ENCODE data around the gene CCDC141. TPM values are rescaled to one million over a fixed set of nuclear protein-coding genes. Genes with fewer than 3 reads are reported as not detected.

CCDC141 gene
- total RNA-seq, 2 donors from 2014 or later, result 118 to 142 TPM

DNA sequence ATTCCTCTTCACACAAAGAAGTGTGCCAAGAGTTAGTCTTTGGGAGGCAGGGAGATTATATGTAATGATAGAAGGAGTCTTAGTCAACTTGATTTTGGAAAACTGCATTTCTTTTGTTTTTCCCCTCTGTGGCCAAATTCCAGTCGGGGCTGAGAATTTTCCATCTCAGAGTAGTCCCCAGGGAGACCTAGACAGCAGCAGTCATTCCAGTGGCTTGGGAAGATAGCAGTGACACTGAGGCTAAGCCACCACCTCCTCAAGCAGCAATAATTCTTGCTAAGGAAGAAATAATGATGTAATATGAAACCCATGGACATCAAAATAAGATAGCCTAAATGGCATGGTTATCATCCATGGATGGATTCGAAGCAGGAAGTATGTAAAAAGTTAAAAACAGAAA is 21.0 kb upstream of the CCDC141 start:
- Mint-ChIP-seq H3K27me3 (ENCODE audit: insufficient read depth) (no peaks in the 10 kb centered on the region), H3K36me3 (ENCODE audit: low read depth) (peaks cover 7% of the 10 kb centered on the region), H3K27ac (no peak overlapping the region), H3K4me1 (no peaks in the 10 kb centered on the region), H3K4me3 (no peak overlapping the region), H3K9me3 (peaks cover 35% of the 10 kb centered on the region)
- Histone ChIP-seq H3K27me3 (ENCODE audit: control insufficient read depth, insufficient read depth, low read length, poor library complexity, severe bottlenecking) (no peaks in the 10 kb centered on the region), H3K9ac (ENCODE audit: extremely low read depth, low read length, poor library complexity, severe bottlenecking) (no peak overlapping the region), H3K27ac (ENCODE audit: low read depth, low read length) (no peak overlapping the region), H3K36me3 (ENCODE audit: control insufficient read depth, insufficient read depth, low read length) (no peaks in the 10 kb centered on the region), H3K4me1 (ENCODE audit: control insufficient read depth, insufficient read depth, low read length) (no peaks in the 10 kb centered on the region), H3K9me3 (ENCODE audit: control insufficient read depth, low read length) (peaks cover 36% of the 10 kb centered on the region), H3K4me3 (ENCODE audit: low read length) (no peak overlapping the region)
- TF ChIP-seq, protein P1, sequence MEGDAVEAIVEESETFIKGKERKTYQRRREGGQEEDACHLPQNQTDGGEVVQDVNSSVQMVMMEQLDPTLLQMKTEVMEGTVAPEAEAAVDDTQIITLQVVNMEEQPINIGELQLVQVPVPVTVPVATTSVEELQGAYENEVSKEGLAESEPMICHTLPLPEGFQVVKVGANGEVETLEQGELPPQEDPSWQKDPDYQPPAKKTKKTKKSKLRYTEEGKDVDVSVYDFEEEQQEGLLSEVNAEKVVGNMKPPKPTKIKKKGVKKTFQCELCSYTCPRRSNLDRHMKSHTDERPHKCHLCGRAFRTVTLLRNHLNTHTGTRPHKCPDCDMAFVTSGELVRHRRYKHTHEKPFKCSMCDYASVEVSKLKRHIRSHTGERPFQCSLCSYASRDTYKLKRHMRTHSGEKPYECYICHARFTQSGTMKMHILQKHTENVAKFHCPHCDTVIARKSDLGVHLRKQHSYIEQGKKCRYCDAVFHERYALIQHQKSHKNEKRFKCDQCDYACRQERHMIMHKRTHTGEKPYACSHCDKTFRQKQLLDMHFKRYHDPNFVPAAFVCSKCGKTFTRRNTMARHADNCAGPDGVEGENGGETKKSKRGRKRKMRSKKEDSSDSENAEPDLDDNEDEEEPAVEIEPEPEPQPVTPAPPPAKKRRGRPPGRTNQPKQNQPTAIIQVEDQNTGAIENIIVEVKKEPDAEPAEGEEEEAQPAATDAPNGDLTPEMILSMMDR (conservative IDR thresholded peaks at IDR 0.05), result no peak
- 71 to 88% methylated on average over 1 to 2 of the region's 2 CpGs for WGBS, 2 experiments (ENCODE audit: insufficient coverage in 1 of 2, insufficient read length in 1 of 2)
- DNase-seq, result no peak

DNA sequence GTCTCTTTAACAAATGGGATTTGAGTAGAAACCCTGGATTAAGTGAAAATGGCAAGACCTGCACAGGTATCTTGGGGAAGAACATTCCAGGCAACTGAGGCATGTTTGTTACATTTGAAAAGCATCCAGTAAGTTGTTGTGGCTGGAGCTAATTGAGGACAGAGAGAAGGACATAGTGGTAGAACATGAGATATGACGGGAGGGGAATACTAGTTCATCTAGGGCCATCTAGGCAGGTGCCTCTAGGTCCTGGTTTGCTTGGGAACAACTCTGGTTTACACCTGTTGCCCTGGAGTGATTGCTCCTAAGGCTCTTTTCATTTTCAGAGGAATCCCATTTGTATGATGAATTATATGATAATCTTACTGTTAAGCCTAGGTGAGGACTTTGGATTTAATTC is 19.7 kb upstream of the CCDC141 start:
- H3K27me3 Mint-ChIP-seq (ENCODE audit: insufficient read depth), result no peaks in the 10 kb centered on the region
- Histone ChIP-seq H3K4me1 (ENCODE audit: control insufficient read depth, insufficient read depth, low read length) (no peaks in the 10 kb centered on the region), H3K36me3 (ENCODE audit: control insufficient read depth, insufficient read depth, low read length) (no peaks in the 10 kb centered on the region), H3K9ac (ENCODE audit: extremely low read depth, low read length, poor library complexity, severe bottlenecking) (no peak overlapping the region), H3K9me3 (ENCODE audit: control insufficient read depth, low read length) (peaks cover 36% of the 10 kb centered on the region), H3K27me3 (ENCODE audit: control insufficient read depth, insufficient read depth, low read length, poor library complexity, severe bottlenecking) (no peaks in the 10 kb centered on the region), H3K27ac (ENCODE audit: low read depth, low read length) (no peak overlapping the region), H3K4me3 (ENCODE audit: low read length) (no peak overlapping the region)
- peaks cover 41% of the 10 kb centered on the region for H3K9me3 Mint-ChIP-seq
- WGBS, 2 experiments (ENCODE audit: insufficient coverage in 1 of 2, insufficient read length in 1 of 2), result 50 to 58% methylated on average over 1 of the region's 1 CpG
- no peak for DNase-seq
- TF ChIP-seq, protein P1 (conservative IDR thresholded peaks at IDR 0.05), result no peak
- no peak overlapping the region for H3K4me3 Mint-ChIP-seq
- H3K4me1 Mint-ChIP-seq, result no peaks in the 10 kb centered on the region
- H3K36me3 Mint-ChIP-seq (ENCODE audit: low read depth), result peaks cover 7% of the 10 kb centered on the region
- H3K27ac Mint-ChIP-seq, result no peak overlapping the region

DNA sequence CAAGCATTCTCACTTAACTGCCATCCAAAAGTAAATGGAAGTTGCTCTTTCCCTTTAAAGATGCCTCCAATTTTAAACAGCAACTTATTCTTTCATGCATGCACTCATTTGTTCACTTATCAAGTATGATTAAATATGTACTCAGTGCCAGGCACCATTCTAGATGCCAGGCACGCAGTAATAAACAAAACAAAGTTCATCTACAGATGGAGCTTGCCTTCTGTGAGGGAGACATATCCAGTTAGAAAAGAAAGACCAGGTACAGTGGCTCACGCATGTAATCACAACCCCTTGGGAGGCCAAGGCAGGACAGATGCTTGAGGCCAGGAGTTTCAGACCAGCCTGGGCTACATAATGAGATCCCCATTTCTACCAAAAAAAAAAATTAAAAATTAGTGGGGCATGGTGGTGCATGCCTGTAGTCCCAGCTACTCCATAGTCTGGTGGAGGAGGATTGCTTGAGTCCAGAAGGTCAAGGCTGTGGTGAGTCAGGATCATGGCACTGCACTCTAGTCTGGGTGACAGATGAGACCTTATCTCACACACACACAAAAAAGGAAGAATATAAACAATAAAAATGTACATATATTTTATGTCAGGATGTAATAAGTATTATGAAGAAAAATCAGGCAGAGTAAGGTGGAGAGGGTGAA is 19.2 kb upstream of the CCDC141 start:
- H3K36me3 ChIP-seq (ENCODE audit: control insufficient read depth, insufficient read depth, low read length), result no peaks in the 10 kb centered on the region
- H3K4me3 ChIP-seq (ENCODE audit: low read length), result no peak overlapping the region
- Mint-ChIP-seq H3K9me3 (peaks cover 45% of the 10 kb centered on the region), H3K4me1 (no peaks in the 10 kb centered on the region), H3K4me3 (no peak overlapping the region), H3K36me3 (ENCODE audit: low read depth) (peaks cover 8% of the 10 kb centered on the region), H3K27me3 (ENCODE audit: insufficient read depth) (no peaks in the 10 kb centered on the region), H3K27ac (no peak overlapping the region)
- H3K4me1 ChIP-seq (ENCODE audit: control insufficient read depth, insufficient read depth, low read length), result no peaks in the 10 kb centered on the region
- no peak overlapping the region for H3K9ac ChIP-seq (ENCODE audit: extremely low read depth, low read length, poor library complexity, severe bottlenecking)
- peaks cover 34% of the 10 kb centered on the region for H3K9me3 ChIP-seq (ENCODE audit: control insufficient read depth, low read length)
- 91 to 100% methylated on average over 2 of the region's 2 CpGs for WGBS, 2 experiments (ENCODE audit: insufficient coverage in 1 of 2, insufficient read length in 1 of 2)
- H3K27me3 ChIP-seq (ENCODE audit: control insufficient read depth, insufficient read depth, low read length, poor library complexity, severe bottlenecking), result no peaks in the 10 kb centered on the region
- H3K27ac ChIP-seq (ENCODE audit: low read depth, low read length), result no peak overlapping the region
- TF ChIP-seq, protein P1 (conservative IDR thresholded peaks at IDR 0.05), result no peak
- DNase-seq, result no peak
